ENCODE measurements around the gene ZNF678. TPM values are rescaled to one million over a fixed set of nuclear protein-coding genes. Genes with fewer than 3 reads are reported as not detected.

ZNF678 gene
- polyA plus RNA-seq, 4 donors, result 0.89 to 6.9 (median 2.2) TPM

GRCh38 chr1:227559499-227559898 is 3.9 kb upstream of the ZNF678 start:
- peaks cover 5 to 45% (median 14%) of the 10 kb centered on the region in 3 donors for H3K27me3 ChIP-seq (ENCODE audit: control insufficient read depth in 3 of 3, insufficient read depth in 3 of 3, low read length in 3 of 3)
- WGBS, 3 donors, result 32 to 49% (median 38%) methylated on average over 22 to 27 of the region's 27 CpGs
- FAIRE-seq (no peak), DNase-seq (no peak)
- peaks cover 2 to 11% of the 10 kb centered on the region in 2 donors for H3K9me3 ChIP-seq (ENCODE audit: control insufficient read depth in 2 of 2, insufficient read depth in 1 of 2, low read depth in 1 of 2, low read length in 1 of 2)
- no peak overlapping the region for H3K4me3 ChIP-seq (ENCODE audit: low read depth in 1 of 3, low read length in 3 of 3)
- no peaks in the 10 kb centered on the region for H3K36me3 ChIP-seq (ENCODE audit: control insufficient read depth in 3 of 3, insufficient read depth in 2 of 3, low read depth in 1 of 3, low read length in 3 of 3)
- no peak overlapping the region for H3K27ac ChIP-seq (ENCODE audit: low read depth in 1 of 3, low read length in 2 of 3)
- peaks cover 0 to 5% (median 3%) of the 10 kb centered on the region in 3 donors for H3K4me1 ChIP-seq (ENCODE audit: control insufficient read depth in 3 of 3, insufficient read depth in 2 of 3, low read depth in 1 of 3, low read length in 2 of 3)

GRCh38 chr1:227559926-227560325 is 3.4 kb upstream of the ZNF678 start:
- DNase-seq (no peak), FAIRE-seq (no peak)
- Histone ChIP-seq H3K9me3 (ENCODE audit: control insufficient read depth in 2 of 2, insufficient read depth in 1 of 2, low read depth in 1 of 2, low read length in 1 of 2) (peaks cover 2 to 11% of the 10 kb centered on the region in 2 donors), H3K36me3 (ENCODE audit: control insufficient read depth in 3 of 3, insufficient read depth in 2 of 3, low read depth in 1 of 3, low read length in 3 of 3) (no peaks in the 10 kb centered on the region), H3K4me3 (ENCODE audit: low read depth in 1 of 3, low read length in 3 of 3) (no peak overlapping the region), H3K27me3 (ENCODE audit: control insufficient read depth in 3 of 3, insufficient read depth in 3 of 3, low read length in 3 of 3) (peaks cover 5 to 45% (median 14%) of the 10 kb centered on the region in 3 donors), H3K4me1 (ENCODE audit: control insufficient read depth in 3 of 3, insufficient read depth in 2 of 3, low read depth in 1 of 3, low read length in 2 of 3) (peaks cover 0 to 5% (median 3%) of the 10 kb centered on the region in 3 donors), H3K27ac (ENCODE audit: low read depth in 1 of 3, low read length in 2 of 3) (no peak overlapping the region)
- WGBS, 3 donors, result 67 to 83% (median 68%) methylated on average over 11 to 12 of the region's 12 CpGs

GRCh38 chr1:227560393-227561173 is 2.8 kb upstream of the ZNF678 start:
- peaks cover 0 to 5% (median 3%) of the 10 kb centered on the region in 3 donors for H3K4me1 ChIP-seq (ENCODE audit: control insufficient read depth in 3 of 3, insufficient read depth in 2 of 3, low read depth in 1 of 3, low read length in 2 of 3)
- FAIRE-seq (no peak), DNase-seq (peak in 1 of 2 donors; percentile 34)
- peaks cover 2 to 11% of the 10 kb centered on the region in 2 donors for H3K9me3 ChIP-seq (ENCODE audit: control insufficient read depth in 2 of 2, insufficient read depth in 1 of 2, low read depth in 1 of 2, low read length in 1 of 2)
- H3K36me3 ChIP-seq (ENCODE audit: control insufficient read depth in 3 of 3, insufficient read depth in 2 of 3, low read depth in 1 of 3, low read length in 3 of 3), result no peaks in the 10 kb centered on the region
- 24 to 49% (median 37%) methylated on average over 57 of the region's 57 CpGs for WGBS, 3 donors
- H3K27me3 ChIP-seq (ENCODE audit: control insufficient read depth in 3 of 3, insufficient read depth in 3 of 3, low read length in 3 of 3), result peaks cover 5 to 45% (median 14%) of the 10 kb centered on the region in 3 donors
- H3K4me3 ChIP-seq (ENCODE audit: low read depth in 1 of 3, low read length in 3 of 3), result peak overlapping the region in 1 of 3 donors; percentile 7
- no peak overlapping the region for H3K27ac ChIP-seq (ENCODE audit: low read depth in 1 of 3, low read length in 2 of 3)

GRCh38 chr1:227561241-227561907 is 2.0 kb upstream of the ZNF678 start:
- peaks cover 5 to 45% (median 14%) of the 10 kb centered on the region in 3 donors for H3K27me3 ChIP-seq (ENCODE audit: control insufficient read depth in 3 of 3, insufficient read depth in 3 of 3, low read length in 3 of 3)
- no peak for FAIRE-seq
- no peaks in the 10 kb centered on the region for H3K36me3 ChIP-seq (ENCODE audit: control insufficient read depth in 3 of 3, insufficient read depth in 2 of 3, low read depth in 1 of 3, low read length in 3 of 3)
- no peak overlapping the region for H3K27ac ChIP-seq (ENCODE audit: low read depth in 1 of 3, low read length in 2 of 3)
- H3K9me3 ChIP-seq (ENCODE audit: control insufficient read depth in 2 of 2, insufficient read depth in 1 of 2, low read depth in 1 of 2, low read length in 1 of 2), result peaks cover 2 to 11% of the 10 kb centered on the region in 2 donors
- no peak for DNase-seq
- peaks cover 0 to 5% (median 3%) of the 10 kb centered on the region in 3 donors for H3K4me1 ChIP-seq (ENCODE audit: control insufficient read depth in 3 of 3, insufficient read depth in 2 of 3, low read depth in 1 of 3, low read length in 2 of 3)
- WGBS, 3 donors, result 50 to 63% (median 57%) methylated on average over 36 to 43 of the region's 43 CpGs
- peak overlapping the region in 1 of 3 donors; percentile 7 for H3K4me3 ChIP-seq (ENCODE audit: low read depth in 1 of 3, low read length in 3 of 3)

GRCh38 chr1:227562037-227562436 is 1.3 kb upstream of the ZNF678 start:
- FAIRE-seq (no peak), DNase-seq (no peak)
- 81 to 88% (median 83%) methylated on average over 6 of the region's 6 CpGs for WGBS, 3 donors
- Histone ChIP-seq H3K27me3 (ENCODE audit: control insufficient read depth in 3 of 3, insufficient read depth in 3 of 3, low read length in 3 of 3) (peaks cover 5 to 45% (median 14%) of the 10 kb centered on the region in 3 donors), H3K27ac (ENCODE audit: low read depth in 1 of 3, low read length in 2 of 3) (no peak overlapping the region), H3K36me3 (ENCODE audit: control insufficient read depth in 3 of 3, insufficient read depth in 2 of 3, low read depth in 1 of 3, low read length in 3 of 3) (no peaks in the 10 kb centered on the region), H3K4me1 (ENCODE audit: control insufficient read depth in 3 of 3, insufficient read depth in 2 of 3, low read depth in 1 of 3, low read length in 2 of 3) (peaks cover 0 to 5% (median 3%) of the 10 kb centered on the region in 3 donors), H3K4me3 (ENCODE audit: low read depth in 1 of 3, low read length in 3 of 3) (no peak overlapping the region), H3K9me3 (ENCODE audit: control insufficient read depth in 2 of 2, insufficient read depth in 1 of 2, low read depth in 1 of 2, low read length in 1 of 2) (peaks cover 2 to 11% of the 10 kb centered on the region in 2 donors)

GRCh38 chr1:227562933-227563323 is 428 bp upstream of the ZNF678 start:
- Histone ChIP-seq H3K4me1 (ENCODE audit: control insufficient read depth in 3 of 3, insufficient read depth in 2 of 3, low read depth in 1 of 3, low read length in 2 of 3) (peaks cover 0 to 5% (median 3%) of the 10 kb centered on the region in 3 donors), H3K36me3 (ENCODE audit: control insufficient read depth in 3 of 3, insufficient read depth in 2 of 3, low read depth in 1 of 3, low read length in 3 of 3) (no peaks in the 10 kb centered on the region), H3K4me3 (ENCODE audit: low read depth in 1 of 3, low read length in 3 of 3) (peak overlapping the region in 1 of 3 donors; percentile 78), H3K9me3 (ENCODE audit: control insufficient read depth in 2 of 2, insufficient read depth in 1 of 2, low read depth in 1 of 2, low read length in 1 of 2) (peaks cover 2 to 13% of the 10 kb centered on the region in 2 donors), H3K27me3 (ENCODE audit: control insufficient read depth in 3 of 3, insufficient read depth in 3 of 3, low read length in 3 of 3) (peaks cover 5 to 45% (median 14%) of the 10 kb centered on the region in 3 donors), H3K27ac (ENCODE audit: low read depth in 1 of 3, low read length in 2 of 3) (no peak overlapping the region)
- FAIRE-seq (no peak), DNase-seq (no peak)
- WGBS, 3 donors, result 93 to 96% (median 93%) methylated on average over 10 of the region's 10 CpGs

- Histone ChIP-seq H3K9me3 (ENCODE audit: control insufficient read depth in 2 of 2, insufficient read depth in 1 of 2, low read depth in 1 of 2, low read length in 1 of 2) (peaks cover 2 to 9% of the 10 kb centered on the region in 2 donors), H3K4me3 (ENCODE audit: low read depth in 1 of 3, low read length in 3 of 3) (no peak overlapping the region), H3K27ac (ENCODE audit: low read depth in 1 of 3, low read length in 2 of 3) (no peak overlapping the region), H3K4me1 (ENCODE audit: control insufficient read depth in 3 of 3, insufficient read depth in 2 of 3, low read depth in 1 of 3, low read length in 2 of 3) (peaks cover 0 to 3% (median 2%) of the 10 kb centered on the region in 3 donors), H3K36me3 (ENCODE audit: control insufficient read depth in 3 of 3, insufficient read depth in 2 of 3, low read depth in 1 of 3, low read length in 3 of 3) (no peaks in the 10 kb centered on the region), H3K27me3 (ENCODE audit: control insufficient read depth in 3 of 3, insufficient read depth in 3 of 3, low read length in 3 of 3) (peaks cover 0 to 3% (median 0%) of the 10 kb centered on the region in 3 donors)
- DNase-seq (no peak), FAIRE-seq (no peak)
- 88 to 92% (median 91%) methylated on average over 4 of the region's 4 CpGs for WGBS, 3 donors
Observed at GRCh38 chr1:227567256-227567655, 3.9 kb downstream of the ZNF678 start.

GRCh38 chr1:227568593-227568992 is 5.2 kb downstream of the ZNF678 start:
- Histone ChIP-seq H3K27me3 (ENCODE audit: control insufficient read depth in 3 of 3, insufficient read depth in 3 of 3, low read length in 3 of 3) (no peaks in the 10 kb centered on the region), H3K4me1 (ENCODE audit: control insufficient read depth in 3 of 3, insufficient read depth in 2 of 3, low read depth in 1 of 3, low read length in 2 of 3) (peaks cover 0 to 3% (median 2%) of the 10 kb centered on the region in 3 donors), H3K27ac (ENCODE audit: low read depth in 1 of 3, low read length in 2 of 3) (no peak overlapping the region), H3K36me3 (ENCODE audit: control insufficient read depth in 3 of 3, insufficient read depth in 2 of 3, low read depth in 1 of 3, low read length in 3 of 3) (peaks cover 0 to 4% (median 0%) of the 10 kb centered on the region in 3 donors), H3K9me3 (ENCODE audit: control insufficient read depth in 2 of 2, insufficient read depth in 1 of 2, low read depth in 1 of 2, low read length in 1 of 2) (peaks cover 0 to 14% of the 10 kb centered on the region in 2 donors), H3K4me3 (ENCODE audit: low read depth in 1 of 3, low read length in 3 of 3) (no peak overlapping the region)
- FAIRE-seq (no peak), DNase-seq (no peak)
- WGBS, 3 donors, result 89 to 100% (median 97%) methylated on average over 3 of the region's 3 CpGs

Data from small intestine (tissue), 7 donors.